D721Med (cell line): Measurements from ENCODE around the gene NAA25.

ENCODE experiments used
- DNase-seq: peaks from one replicate; pipeline ENCODE4 v3.0.0; 2011; ENCODE audit warnings: low spot score; ENCODE audit not compliant: insufficient read length
- FAIRE-seq: peaks from 2 replicates; lab custom pipeline; 2011; peaks lifted over from hg19 to GRCh38; lab: Jason Lieb, UNC
- CTCF ChIP-seq: IDR thresholded peaks from 2 replicates; pipeline ENCODE4 v1.5.1; 2012; ENCODE audit warnings: mild to moderate bottlenecking, control low read depth; ENCODE audit not compliant: insufficient read depth; ENCODE audit errors: missing control alignments

Gene NAA25

GRCh38 chr12:112146123-112146522, 37.5 kb upstream of the NAA25 start:
- FAIRE-seq (no peak), DNase-seq (no peak)
- TF ChIP-seq CTCF, result no peak

GRCh38 chr12:112140728-112141127, 32.1 kb upstream of the NAA25 start:
- no peak for TF ChIP-seq CTCF
- DNase-seq (no peak), FAIRE-seq (no peak)

GRCh38 chr12:112134731-112135130, 26.1 kb upstream of the NAA25 start:
- TF ChIP-seq CTCF, result no peak
- DNase-seq (no peak), FAIRE-seq (no peak)

GRCh38 chr12:112133418-112133817, 24.8 kb upstream of the NAA25 start:
- DNase-seq (no peak), FAIRE-seq (no peak)
- no peak for TF ChIP-seq CTCF

GRCh38 chr12:112131686-112132085, 23.1 kb upstream of the NAA25 start:
- DNase-seq (no peak), FAIRE-seq (no peak)
- no peak for TF ChIP-seq CTCF

GRCh38 chr12:112130441-112130998, 21.9 kb upstream of the NAA25 start:
- DNase-seq (no peak), FAIRE-seq (no peak)
- no peak for TF ChIP-seq CTCF

GRCh38 chr12:112126911-112127310, 18.3 kb upstream of the NAA25 start:
- no peak for TF ChIP-seq CTCF
- DNase-seq (no peak), FAIRE-seq (no peak)
